HG02840 (cell line): ENCODE data around the gene TXN2.
"Not testable (repeated sequence)": the region's sequence is repeated elsewhere in the genome, so short reads cannot be mapped to it uniquely, and the experiment has no call there.

Experiments used
- ATAC-seq: cut with Tn5 transposase; IDR thresholded peaks from one replicate; pipeline ENCODE4 v1.9.1; 2021; ENCODE audit warnings: mild to moderate bottlenecking, moderate library complexity, moderate number of reproducible peaks; ENCODE audit not compliant: unreplicated experiment, low FRiP score

TXN2 gene

GRCh38 chr22:36457688-36458450 is 23.6 kb downstream of the TXN2 start:
- no peak for ATAC-seq

- no peak for ATAC-seq
Measured at GRCh38 chr22:36456464-36456845, 25.0 kb downstream of the TXN2 start.

- ATAC-seq, result no peak
Measured at GRCh38 chr22:36455571-36456463, 25.6 kb downstream of the TXN2 start.

GRCh38 chr22:36454916-36455570 is 26.4 kb downstream of the TXN2 start:
- ATAC-seq, result no peak

GRCh38 chr22:36453855-36454378 is 27.5 kb downstream of the TXN2 start:
- ATAC-seq, result no peak

GRCh38 chr22:36452978-36453607 is 28.3 kb downstream of the TXN2 start:
- not testable (repeated sequence) for ATAC-seq

- no peak for ATAC-seq
Measured at GRCh38 chr22:36452250-36452977, 29.0 kb downstream of the TXN2 start.

DNA sequence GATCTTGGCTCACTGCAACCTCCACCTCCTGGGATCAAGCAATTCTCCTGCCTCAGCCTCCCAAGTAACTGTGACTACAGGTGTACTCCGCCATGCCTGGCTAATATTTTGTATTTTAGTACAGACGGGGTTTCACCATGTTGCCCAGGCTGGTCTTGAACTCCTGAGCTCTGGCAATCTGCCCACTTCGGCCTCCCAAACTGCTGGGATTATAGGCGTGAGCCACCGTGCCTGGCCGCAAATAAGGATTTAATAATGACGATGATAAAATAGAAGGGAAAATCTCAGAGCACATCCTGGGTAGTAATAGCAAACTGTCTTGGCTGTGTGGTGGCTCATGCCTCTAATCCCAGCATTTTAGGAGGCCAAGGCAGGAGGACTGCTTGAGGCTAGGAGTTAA is 30.5 kb downstream of the TXN2 start:
- not testable (repeated sequence) for ATAC-seq

- no peak for ATAC-seq
Measured at GRCh38 chr22:36449596-36450175, 31.8 kb downstream of the TXN2 start.

DNA sequence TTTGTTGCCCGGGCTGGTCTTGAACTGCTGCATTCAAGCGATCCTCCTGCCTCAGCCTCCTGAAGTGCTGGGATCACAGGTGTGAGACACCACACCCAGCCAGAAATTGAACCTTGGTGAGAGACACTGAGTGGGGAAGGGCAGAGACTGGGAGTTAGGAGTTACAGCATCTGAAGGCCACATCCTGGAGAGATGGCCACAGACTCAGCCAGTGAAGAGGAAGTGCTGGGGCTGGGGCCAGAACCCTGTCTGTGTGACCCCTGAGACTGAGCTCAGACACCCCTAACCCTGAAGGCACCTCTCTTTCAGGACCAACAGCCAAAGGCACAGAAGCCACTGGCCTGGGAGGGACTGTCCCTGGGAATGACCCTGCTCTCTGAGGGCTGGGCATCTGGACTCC is 33.8 kb downstream of the TXN2 start:
- no peak for ATAC-seq

GRCh38 chr22:36445158-36445668 is 36.2 kb downstream of the TXN2 start:
- no peak for ATAC-seq

DNA sequence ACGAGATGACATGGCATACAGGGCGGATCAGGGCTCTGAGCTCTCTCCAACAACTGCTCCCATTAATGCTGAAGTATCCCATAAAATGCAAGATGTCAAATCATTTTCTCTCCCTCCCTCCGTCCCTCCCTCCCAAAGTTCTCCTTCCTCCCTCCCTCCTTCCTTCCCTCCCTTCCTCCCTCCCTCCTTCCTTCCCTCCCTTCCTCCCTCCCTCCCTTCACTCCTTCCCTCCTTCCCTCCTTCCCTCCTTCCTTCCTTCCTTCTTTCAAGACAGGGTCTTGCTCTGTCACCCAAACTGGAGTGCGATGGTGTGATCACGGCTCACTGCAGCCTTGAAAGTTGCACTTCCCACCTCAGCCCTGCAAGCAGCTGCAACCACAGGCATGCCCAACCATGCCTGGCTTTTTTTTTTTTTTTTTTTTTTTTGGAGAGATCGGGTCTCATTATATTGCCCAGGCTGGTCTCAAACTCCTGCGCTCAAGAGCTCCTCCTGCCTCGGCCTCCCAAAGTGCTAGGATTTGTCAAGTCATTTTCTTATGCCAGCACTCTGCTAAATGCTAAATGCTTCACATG is 38.2 kb downstream of the TXN2 start:
- no peak for ATAC-seq

GRCh38 chr22:36442506-36443197 is 38.8 kb downstream of the TXN2 start:
- ATAC-seq, result no peak

DNA sequence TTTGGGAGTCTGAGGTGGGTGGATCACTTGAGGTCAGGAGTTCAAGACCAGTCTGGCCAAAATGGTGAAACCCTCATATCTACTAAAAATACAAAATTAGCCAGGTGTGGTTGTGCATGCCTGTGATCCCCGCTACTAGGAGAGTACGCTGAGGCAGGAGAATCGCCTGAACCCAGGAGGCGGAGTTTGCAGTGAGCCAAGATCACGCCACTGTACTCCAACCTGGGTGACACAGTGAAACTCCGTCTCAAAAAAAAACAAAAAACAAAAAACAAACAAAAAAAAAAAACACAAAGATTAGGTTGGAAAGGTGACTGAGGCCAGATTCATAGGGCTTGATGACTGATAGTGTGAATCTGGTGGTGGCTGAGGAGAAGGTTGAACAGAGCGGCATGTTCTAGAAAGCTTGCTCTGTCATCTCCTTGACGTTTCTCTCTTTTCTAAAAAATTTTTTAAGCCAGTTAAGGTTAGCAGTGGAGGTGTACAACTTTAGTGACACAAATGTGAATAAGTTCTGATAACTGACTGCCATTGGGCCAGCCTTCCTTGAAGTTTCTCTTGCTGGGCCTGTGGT is 40.9 kb downstream of the TXN2 start:
- ATAC-seq, result no peak

GRCh38 chr22:36439481-36440271 is 41.8 kb downstream of the TXN2 start:
- no peak for ATAC-seq

- ATAC-seq, result no peak
Measured at GRCh38 chr22:36435516-36436415, 45.7 kb downstream of the TXN2 start.
